GM23248 (cell line): ENCODE measurements around the gene BRF1.

Source experiments
- EZH2 ChIP-seq: fragments of 200-600 bp; sonication (generic); IDR thresholded peaks from 2 replicates; pipeline ENCODE4 v1.6.1; 2018; ENCODE audit warnings: antibody characterized with exemption, mild to moderate bottlenecking; ENCODE audit not compliant: insufficient read depth, poor library complexity, severe bottlenecking
- EZH2phosphoT487 ChIP-seq: fragments of 200-600 bp; sonication (generic); IDR thresholded peaks from 2 replicates; pipeline ENCODE4 v1.6.1; 2018; ENCODE audit warnings: antibody characterized with exemption, moderate library complexity, mild to moderate bottlenecking, low read depth; ENCODE audit not compliant: insufficient read depth

DNA sequence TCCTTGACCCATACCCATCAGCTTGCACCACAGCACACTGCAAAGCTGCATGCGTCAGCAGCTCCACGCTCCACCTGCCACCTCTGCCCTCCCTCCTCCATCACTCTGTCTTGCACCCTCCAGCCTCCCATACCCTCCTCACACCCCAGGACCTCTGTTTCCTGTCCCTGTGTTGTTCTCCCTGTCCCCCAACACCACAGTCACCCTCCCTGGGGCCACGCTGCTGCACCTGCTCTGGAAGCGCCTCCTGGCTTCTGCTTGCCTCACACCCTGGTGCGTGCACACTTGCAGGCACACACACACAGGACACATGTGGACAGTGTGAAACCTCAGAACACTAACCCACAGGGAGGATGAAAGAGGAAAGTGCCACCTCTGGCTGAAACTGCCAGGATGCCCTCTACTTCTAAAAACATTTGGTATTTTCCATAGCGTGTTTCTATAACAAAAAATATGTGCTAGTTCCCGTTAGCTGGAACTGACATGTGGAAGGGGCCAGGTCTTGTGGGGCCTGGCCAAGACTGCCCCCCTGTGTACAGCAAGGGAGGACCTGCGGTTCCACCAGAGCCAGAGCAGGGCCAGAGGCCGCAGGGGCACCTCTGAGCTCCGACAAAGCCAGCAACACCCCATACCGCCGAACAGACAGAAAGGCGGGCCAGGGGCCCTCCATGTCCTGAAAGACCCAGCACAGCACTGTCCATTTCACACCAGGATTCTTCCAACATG is 10.0 kb downstream of the BRF1 start:
- TF ChIP-seq EZH2: no peak
- no peak for TF ChIP-seq EZH2phosphoT487
